Hematopoietic multipotent progenitor cell treated with erythropoietin and hydrocortisone succinate and interleukin-3 and kit ligand, for 15 days (in vitro differentiated cells): ENCODE results near the gene DPPA4.

ENCODE experiments used
- DNase-seq: peaks from one replicate; pipeline ENCODE4 v3.0.0-alpha.2; 2015; ENCODE audit warnings: low spot score

DPPA4 gene

DNA sequence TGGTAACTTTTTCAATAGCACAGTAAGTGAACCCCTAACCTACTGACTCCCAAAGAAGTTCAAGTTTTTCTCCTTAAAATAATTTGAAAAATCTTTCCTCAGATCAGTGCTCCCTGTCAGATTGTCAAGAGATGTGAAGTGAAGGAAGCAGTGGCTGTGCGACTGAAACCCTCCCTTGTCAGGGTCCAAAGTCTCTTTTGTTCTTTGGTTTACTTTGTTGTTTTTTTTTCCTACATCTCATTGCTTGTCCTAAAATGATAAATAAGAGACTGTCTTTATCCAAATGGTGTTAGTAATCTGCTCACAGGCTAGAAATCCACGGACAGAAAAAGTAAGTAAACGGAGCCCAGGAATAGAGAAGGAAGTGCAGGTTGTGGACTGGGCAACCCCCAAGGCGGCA is 976 bp upstream of the DPPA4 start:
- no peak for DNase-seq

DNA sequence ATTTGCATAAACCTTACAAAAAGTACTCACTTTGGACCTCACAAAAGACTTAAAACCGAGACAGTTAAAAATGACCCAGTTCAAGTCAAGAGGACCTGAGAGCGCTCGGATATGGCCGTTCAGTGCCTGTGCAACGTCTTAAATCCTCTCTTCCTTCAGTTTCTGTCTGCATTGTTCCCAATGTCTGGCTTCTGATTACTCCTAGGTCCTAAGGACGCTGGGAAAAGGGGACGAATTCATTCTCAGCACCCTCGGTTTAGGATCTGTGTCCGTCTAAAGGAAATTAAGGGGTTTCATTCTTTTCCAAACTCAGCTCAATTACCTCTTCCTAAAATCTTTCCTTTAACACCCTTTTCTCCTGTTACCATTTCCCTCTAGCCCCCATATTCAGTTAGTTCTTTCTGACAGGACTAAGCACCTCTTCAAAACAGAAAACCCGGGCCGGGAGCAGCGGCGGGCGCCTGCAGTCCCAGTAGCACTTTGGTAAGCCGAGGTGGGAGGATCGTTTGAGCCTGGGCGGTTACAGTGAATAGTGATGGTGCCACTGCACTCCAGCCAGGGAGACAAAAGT is 970 bp downstream of the DPPA4 start:
- no peak for DNase-seq

DNA sequence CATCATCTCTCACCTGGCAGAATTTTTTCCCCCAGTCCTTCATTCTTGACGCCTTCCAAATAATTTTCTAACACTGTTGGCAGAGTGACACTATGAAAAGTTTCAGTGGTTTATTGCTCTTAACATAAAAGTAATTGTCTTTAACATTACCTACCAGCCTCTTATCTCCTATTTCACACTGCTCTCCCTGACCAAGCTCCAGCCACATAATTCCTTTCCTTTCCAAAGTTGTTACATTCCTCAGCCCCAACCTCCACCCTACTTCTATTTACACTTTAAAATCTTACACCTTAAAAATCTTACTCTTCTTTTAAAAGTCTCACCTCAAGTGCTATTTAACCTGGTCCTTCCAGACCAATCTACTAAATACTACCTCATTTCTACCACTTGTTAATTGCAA is 2.8 kb downstream of the DPPA4 start:
- no peak for DNase-seq

DNA sequence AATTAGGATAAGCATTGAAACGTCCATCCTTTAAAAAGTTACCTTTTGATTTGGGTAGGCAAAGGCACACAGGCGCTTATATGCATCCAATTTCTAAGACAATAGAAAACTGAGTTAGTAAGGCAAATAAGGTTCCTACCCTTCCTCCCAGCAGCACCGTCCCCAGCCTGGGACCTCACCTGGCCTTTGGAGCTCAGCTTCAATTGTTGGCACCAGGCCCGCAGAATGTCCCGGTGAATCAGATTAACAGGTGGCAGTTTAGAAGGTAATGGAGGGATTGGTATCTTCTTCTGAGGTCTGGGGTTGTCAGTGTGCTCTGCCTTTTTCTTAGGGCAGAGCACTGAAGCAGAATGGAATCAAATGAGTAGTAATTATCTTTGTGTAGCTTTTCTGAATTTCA is 5.7 kb downstream of the DPPA4 start:
- DNase-seq = no peak

DNA sequence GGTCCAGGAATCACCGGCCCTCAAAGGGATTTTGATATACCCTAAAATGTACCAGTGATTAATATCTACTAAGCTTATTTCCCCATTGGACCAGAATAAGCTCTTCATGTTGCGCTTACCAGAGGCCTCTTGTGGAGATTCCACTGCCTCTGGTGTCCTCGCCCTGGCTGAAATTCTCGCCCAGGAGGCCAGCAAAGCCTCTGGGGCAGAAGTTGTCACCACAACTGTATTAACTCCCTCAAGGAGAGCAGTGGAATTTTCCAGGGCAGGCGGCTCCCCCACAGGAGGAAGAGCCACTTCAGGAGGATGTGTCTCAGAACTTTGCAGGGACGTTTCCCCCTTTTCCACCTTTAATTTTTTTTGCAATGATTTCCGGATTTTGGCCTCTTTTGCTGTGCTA is 6.9 kb downstream of the DPPA4 start:
- DNase-seq = no peak

DNA sequence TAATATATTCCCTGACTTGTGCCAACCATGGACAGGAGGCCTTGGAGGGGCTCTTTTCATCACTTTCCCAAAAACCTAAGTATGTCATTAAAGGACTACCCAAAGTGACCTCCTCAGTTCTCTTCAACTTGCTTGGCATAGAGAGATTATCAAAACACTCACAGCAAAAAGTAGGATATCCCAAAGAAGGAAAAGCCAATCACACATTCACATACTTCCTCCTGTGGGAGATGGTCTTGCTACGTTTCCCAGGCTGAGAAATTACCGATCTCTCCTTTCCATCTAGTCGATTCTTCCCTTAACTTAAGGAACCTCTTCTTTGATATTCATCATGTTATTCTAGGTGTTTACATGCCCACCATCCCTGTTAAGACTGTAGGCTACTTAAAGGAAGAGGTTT is 9.1 kb downstream of the DPPA4 start:
- DNase-seq = no peak

DNA sequence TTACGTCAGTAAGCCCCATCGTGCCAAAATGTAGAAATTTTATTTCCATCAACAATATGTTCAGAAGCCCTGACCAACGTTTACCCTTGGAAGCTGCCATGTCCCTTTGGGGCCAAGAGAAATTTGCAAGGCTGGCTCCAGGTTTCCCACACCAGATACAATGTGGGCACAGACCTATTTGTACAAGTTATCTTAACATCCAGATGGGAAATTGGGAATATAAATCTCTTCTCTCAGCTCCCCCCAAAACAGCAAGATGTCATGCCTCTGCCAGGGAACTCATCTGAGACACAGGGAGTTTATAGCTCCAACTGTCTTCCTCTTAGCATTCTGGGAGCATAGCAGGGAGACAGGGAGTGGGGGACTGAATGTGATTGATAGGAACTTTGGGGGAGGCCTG is 11.7 kb downstream of the DPPA4 start:
- DNase-seq = no peak

DNA sequence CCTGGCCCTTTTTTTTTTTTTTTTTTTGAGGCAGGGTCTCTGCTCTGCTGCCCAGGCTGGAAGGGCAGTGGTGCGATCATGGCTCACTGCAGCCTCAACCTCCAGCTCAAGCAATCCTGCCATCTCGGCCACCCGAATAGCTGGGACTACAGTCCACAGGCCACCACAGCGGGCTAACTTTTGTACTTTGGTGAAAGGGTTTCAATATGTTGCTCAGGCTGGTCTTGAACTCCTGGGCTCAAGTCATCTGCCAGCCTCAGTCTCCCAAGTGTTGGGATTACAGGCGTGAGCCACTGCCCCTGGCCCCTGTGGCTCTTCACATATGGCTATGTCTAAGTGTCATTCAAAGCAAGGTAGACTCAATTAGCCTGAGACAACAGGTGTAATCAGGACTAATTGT is 12.2 kb downstream of the DPPA4 start:
- DNase-seq = no peak

DNA sequence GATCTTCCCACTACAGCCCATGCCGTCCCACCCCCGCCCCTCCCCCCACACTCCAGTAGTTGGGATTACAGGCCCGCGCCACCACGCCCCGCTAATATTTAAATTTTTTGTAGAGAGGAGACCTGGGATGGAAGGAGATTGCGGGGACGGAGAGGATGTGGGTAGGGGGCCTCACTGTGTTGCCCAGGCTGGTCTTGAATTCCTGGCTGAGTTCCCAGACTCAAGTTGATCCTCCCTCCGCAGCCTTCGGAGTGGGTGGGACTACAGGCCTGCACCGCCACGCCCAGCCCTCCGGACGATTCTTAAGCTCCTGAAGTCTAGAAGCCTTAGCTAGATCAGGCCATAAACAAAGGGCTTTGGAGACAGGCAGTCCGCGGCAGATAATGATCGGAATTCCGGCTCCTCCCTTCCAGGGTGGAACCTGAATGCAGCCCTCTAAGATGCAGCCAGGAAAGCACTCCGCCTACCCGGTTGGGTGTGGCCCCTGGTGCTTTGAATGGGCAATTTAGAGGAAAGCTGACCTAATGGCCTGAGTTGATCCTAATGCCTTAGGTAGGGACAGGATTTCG is 21.1 kb downstream of the DPPA4 start, which contains the start of gene DPPA2:
DPPA2 (minus strand) TSS at position 356 of the 569 bp plus-strand sequence. CDS start 1,975 bp downstream, outside the sequence.
- no peak for DNase-seq

DNA sequence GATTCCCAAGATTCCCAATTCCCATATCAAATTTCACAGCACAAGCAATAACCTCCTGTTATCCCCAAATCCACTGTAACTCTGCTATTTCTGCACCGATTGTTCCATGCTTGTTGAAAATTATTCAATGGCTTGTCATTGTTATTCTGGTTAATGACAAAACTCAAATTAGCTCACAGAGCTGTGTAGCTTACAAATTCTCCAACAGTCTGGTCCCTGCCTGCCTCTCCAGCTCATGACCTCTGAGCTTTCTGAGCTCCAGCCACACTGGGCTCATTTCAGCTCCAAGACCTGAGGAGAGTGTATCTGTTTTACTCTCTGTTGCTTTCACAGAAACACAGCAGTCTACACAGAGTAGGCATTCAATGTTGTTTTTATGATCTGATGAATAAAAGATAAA is 24.3 kb downstream of the DPPA4 start:
- no peak for DNase-seq

DNA sequence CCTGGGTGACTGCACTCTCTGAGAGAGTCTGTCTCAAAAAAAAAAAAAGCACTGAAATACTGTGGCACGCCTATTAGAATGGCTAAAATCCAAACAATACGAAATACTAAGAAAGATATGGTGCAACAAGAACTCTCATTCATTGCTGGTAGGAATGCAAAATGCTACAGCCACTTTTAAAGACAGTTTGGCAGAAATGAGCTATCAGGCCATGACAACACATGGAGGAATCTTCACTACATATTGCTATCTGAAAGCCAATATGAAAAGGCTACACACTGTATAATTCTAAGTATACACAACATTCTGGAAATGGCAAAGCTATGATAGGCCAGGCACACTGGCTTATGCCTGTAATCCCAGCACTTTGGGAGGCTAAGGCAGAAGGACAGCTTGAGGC is 39.9 kb downstream of the DPPA4 start:
- DNase-seq = no peak

DNA sequence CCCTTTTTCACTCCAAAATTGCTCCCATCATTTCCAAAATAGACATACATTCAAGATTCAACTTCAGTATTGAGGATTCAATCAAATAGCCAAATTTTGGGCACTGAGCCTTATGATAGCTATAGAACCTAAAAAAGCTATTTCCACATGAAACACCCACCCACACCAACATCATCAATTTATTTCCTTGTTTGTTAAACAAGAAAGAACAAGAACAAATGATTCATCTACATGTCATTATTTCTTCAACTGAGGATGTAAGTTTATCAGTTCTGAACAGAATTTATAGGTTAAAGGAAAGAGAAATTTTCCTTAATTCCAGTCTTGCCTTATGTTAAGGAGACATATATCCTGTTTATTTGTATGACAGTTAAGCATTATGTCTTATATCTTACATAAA is 53.3 kb downstream of the DPPA4 start:
- DNase-seq = no peak

DNA sequence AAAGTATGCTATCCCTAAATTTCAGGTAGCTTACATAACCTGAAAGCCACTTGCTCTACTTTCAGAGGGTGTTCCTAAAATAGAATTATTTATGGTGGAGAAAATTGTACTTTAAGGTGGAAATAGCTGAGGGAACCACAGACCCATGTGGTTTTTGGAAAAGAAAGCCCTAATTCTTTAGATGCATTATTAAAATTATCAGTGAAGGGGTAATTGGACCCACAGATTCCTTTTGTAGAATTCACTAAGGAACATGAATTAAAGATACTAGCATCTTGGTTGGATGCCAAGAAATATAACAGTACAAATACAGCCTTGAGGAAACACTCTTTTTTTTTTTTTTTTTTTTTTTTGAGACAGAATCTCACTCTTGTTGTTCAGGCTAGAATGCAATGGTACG is 58.8 kb downstream of the DPPA4 start:
- DNase-seq = no peak

DNA sequence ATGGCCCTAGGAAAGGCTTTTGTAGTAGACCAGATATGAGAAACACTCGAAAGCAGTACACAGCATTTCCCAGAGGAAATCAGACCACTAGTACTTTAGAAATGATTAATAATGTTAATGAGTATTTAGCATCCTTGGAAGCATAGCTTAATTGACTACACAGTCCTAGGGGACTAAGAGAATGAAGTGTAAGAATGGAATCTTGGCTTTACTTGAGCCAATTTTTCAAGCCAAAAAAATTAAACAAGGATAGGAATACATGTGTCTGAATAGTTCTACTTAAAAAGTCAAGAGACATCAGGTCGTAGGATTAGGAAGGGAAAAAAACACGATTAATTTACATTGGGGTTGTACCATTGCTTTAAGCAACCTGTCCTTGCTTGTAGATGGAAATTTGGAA is 59.2 kb downstream of the DPPA4 start:
- no peak for DNase-seq
